ENCODE measurements around the gene PRUNE2.
A peak's percentile ranks its signal among the peaks of the same experiment; 100 is the strongest.

PRUNE2 gene

DNA sequence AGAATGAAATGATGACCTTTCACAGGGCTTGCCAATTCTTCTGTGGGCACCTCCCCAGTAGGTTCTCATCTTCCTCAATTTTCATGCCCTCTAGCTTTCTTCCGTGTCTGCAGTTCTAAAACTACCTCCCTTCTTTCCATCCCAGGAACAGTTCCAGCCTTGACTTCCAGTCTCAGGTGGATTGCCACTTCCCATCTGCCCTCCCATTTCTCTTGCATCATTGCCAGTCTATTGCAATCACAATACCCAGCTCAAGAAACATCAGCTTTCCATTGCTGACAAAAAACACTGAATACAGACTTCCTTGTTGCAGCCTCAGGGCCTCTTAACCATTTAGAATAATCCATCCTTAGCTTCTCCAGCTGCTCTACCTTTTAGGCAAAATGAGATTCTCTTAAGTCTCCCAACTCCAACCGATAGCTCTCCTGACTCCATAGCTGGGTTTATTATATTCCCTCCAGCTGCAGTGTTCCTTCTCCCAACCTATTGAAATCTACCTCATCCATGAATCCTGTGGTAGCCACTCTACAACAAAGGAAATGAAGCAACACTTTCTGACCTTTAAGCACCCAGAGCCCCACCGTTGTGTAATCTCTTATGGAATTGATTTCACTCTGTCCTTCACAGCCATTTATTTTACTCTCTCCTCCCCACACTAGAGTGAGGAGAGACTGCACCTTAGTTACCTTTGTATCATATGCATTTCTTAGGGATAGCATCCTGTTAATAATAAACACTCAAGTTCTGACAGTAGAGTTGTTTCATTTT, 217.3 kb downstream of the PRUNE2 start:
- DNase-seq = no peak

DNA sequence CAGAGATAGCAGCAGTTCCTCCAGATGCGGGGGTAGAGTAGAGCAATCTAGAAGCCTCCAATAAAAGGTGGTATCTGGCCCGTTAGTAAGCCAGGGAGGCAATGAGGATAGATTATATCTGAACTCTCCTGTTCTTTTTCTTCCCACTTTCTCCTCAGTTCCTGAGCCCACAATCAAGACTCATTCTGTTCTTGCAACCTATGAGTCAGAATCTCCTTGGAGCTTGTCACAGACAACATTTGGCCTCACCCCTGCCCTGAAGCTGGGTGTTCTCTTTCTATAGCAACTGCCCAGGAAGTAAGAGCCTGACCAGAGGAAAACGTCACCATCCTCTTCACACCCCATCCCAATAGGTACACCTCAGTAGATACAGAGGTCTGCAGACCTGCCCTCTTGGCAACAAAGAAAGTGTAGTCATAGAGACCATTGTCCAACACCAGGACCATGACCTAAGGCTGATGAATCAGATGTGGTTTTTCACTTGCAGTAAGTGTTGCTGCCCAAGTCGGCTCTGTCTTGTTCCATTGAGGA, 218.0 kb downstream of the PRUNE2 start:
- DNase-seq = peak; percentile 12

DNA sequence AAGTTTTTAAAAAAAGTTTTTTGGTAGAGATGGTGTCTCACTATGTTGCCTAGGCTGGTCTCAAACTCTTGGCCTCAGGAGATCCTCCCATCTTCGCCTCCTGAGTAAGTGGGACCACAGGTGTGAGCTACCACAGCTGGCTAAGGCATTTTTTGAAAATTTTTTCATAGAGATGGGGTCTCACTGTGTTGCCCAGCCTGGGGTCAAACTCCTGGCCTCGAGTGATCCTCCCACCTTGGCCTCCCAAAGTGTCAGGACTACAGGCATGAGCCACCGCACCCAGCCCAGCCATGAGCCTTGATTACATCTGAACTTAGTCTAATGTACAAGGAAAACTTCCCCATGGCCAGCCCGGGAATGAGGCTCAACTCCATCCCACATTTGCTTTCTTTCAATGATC, 219.2 kb downstream of the PRUNE2 start:
- DNase-seq = no peak

DNA sequence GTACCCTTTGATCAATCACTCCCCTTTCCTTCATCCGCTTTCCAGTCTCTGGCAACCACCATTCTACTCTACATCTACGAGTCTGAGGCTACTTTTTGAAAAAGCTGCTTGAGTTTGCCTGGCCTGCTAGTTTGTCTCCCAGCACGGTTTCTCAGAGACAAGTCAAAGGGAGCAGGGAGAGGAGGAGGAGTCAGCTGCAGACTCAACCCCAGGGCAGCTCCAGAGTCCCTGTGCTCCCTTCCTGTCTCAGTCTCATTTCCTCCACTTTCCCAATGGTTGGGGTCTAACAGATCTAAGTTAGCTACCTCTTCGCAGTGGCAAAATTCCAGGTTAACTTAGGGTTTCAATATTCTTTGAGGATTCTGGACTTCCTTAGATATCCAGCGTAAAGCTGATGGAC, 221.7 kb downstream of the PRUNE2 start:
- DNase-seq = no peak

DNA sequence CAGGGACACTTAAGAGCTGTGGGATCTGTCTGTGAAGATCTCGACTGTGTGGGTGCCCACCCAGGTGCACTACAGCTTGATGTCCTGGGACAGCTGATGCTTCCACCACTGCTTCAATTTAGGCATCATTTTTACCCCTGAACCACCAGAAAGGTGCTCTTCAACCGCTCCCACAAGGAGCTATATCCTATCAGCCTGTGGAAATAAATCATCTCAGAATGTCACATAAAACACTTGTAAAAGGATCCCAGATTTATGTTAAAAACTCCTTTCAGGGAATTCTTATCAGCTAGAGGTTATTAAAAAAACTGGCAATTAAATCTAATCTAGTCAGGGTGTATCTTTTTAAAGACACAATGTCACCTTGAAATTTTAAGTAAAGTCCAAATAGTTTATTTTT, 224.4 kb downstream of the PRUNE2 start:
- DNase-seq = no peak

DNA sequence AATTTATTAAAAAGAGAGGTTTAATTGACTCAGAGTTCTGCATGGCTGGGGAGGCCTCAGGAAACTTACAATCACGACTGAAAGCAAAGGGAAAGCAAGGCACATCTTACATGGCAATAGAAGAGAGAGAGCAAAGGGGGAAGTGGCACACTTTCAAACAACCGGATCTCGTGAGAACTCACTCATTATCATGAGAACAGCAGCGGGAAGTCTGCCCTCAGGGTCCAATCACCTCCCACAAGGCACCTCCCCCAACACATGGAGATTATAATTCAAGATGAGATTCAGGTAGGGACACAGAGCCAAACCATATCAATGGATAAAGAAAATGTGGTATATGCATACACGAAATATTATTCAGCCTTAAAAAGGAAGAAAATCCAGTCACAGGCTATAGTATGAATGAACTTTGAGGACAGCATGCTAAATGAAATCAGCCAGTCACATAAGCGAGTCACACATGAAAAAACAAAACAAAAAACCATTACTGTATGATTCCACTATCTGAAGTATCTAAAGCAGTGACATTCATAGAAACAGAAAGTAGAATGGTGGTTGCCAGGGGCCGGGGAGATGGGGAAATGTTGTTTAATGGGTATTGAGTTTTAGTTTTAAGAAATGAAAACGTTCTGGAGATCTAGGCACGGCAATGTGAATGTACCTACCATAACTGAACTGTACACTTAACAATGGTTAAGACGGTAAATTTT, 225.0 kb downstream of the PRUNE2 start:
- peak; percentile 37 for DNase-seq

DNA sequence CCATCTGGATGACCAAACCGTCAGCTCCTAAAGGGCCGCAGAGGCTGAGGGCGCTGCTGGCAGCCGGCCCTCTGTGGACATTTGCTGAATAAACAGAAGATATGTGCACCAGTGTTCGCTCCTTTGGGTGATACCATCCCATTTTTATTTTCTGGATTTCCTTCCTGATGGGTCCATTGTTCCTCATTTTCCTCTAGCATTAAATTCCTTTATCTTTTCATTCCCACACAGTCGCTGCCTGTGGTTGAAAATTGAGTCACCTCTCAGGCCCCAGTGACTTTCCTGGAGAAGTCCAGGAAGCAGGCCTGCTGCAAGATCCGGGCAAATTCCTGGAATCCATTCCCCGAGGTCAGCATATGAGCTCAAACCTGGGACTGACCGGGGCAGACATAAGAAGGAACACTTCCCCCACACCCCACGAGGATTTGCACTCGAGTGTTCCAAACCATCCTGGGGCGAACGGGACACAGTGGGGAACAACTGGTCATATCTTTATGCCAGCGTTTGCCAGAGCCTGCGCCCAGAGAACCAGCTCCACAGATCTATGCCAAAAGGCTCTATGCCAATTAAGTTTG, 228.3 kb downstream of the PRUNE2 start:
- DNase-seq = no peak

DNA sequence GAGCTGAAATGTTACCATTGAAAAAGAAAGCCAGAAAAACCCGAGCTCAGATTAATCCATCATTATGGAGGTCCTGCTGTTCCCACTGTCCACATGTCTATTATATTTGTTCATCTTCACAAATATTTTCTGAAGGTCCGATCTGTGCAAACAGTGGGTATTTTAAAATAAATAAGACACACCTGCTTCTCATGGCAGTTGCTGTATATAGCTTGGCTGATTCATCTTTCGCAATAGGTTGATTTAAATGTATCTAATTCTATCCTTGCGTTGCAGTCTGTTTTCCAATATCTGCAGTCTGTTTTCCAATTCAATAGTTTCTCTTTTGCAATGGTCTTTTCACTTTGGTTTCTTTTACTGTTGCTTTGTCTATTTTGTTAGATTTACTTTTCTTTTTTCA, 229.1 kb downstream of the PRUNE2 start:
- no peak for DNase-seq

DNA sequence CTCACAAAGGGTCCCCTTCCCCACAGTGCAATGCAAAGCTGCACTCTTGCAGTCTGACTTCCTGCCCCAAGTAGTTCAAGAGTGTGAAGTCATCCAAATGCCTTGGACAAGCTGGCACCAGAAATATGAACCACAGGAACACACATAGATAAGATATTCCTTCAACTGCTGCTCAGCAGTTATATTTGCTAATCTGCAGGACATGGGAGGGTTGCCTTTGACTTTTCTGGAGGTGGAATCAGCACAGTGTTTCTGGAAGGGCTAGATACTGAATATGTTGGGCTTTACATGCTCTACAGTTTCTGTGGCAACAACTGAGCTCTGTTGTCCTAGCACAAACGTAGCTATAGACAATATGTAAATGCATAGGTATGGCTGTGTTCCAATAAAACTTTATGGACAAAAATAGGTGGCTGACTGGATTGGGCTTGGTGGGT, 238.4 kb downstream of the PRUNE2 start:
- no peak for DNase-seq

DNA sequence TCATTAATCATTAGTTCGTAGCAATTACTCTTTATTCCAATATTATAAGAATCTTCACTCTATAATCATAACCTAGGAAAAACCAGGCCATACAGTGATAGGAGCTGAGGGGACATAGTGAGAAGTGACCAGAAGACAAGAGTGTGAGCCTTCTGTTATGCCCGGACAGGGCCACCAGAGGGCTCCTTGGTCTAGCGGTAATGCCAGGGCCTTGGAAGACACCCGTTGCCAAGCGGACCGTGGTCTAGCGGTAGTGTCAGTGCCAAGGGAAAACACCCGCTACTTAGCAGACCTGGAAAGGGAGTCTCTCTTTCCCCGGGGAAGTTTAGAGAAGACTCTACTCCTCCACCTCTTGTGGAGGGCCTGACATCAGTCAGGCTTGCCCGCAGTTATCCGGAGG, 239.9 kb downstream of the PRUNE2 start:
- DNase-seq = peak; percentile 25

DNA sequence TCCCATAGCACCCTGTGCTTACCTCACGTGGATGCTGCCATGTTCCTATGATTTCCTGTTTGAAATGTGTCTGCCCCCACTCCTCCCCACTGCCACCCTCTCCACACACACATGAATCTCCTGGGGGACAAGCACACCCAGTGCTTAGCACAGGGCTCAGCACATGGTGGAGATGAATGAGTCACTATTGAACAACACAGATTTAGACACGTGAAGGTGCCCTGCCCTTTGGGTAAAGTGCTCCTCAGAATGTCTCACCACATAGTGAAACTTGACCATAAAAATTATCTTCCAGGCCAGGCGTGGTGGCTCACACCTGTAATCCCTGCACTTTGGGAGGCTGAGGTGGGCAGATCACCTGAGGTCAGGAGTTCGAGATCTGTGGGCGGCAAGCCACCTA, 240.5 kb downstream of the PRUNE2 start:
- no peak for DNase-seq

DNA sequence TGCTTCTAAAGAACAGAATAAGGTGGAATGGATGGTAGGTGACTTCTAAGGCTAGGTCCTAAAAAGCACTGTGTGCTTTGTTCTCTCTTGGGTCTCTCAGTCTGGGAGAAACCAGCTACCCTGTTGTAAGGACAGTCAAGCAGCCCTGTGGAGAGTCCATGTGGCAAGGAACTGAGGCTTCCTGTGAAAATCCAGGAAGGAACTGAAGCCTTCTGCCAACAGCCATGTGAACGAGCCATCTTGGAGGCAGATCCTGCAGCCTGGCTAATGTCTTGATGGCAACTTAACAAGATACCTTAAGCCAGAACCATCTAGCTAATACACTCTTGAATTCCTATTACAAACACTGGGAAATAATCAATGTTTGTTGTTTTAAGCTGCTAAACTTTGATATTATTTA, 241.8 kb downstream of the PRUNE2 start:
- DNase-seq = no peak

DNA sequence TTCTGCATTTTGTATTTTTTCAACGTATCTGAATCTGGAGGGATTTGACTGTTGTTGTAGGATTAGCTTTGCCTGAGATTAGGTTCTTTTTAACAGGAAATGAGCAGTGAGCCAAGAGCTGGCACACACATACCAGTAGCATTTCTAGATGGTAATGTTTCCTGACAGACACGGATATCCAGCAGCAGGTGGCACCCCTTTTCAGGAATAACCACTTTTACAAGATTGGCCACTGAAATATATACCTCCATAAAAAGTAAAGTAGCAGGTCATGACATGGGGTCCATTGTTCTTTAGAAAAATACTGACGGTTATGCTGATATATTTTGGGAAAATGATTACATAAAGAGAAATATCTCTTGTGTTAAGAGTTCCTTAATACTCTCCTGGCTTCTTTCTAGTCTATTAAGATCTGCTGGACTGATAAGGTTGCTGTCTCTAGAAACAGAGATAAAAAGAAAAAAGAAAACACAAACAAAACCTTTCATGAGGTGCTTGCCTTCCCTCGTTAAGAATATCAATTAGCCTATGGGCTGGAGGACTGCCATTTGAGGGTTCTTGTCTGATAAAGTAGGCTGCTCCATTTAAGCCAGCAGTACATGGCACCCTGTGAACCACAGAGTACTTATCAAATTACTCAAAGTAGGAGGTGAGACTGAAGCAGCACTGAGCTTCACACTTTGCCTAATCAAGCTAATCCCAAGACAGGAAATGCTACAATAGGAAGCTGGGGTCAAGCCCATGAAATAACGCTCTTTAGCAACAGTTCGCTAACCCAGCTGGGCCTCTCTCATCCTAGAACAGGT, 243.2 kb downstream of the PRUNE2 start:
- DNase-seq = no peak

DNA sequence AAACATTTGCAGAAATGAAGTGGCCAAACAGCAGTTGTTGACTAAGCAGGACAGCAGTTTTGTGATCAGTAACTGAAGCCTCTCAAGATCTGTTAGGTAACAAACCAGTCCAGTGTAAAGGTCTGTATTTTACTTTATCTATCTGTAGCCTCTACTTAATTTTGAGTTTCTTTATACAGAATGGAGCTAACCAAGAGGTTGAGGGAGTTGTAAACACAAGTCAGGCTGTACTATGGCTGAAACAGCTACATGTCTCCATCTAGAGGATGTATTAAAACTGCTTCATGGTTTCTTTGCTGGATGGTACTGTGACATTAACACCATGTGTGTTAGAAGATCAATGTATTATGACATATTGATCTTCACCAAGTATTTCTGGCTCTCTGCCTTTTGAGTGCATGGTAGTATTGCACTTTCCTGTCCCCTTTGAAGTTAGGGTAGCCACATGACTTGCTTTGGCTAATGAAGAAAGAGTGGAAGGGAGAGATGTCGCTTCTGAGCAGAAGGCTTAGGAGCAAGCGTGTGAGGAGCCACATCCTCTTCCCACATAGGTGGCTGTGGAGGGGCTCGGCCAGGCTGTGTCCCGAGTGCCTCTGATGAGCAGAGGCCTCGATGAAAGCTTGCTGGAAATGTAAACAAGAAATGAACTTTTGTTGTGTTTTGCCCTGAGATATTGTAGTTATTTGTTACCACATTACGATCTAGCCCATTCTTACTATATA, 247.2 kb downstream of the PRUNE2 start:
- no peak for DNase-seq

DNA sequence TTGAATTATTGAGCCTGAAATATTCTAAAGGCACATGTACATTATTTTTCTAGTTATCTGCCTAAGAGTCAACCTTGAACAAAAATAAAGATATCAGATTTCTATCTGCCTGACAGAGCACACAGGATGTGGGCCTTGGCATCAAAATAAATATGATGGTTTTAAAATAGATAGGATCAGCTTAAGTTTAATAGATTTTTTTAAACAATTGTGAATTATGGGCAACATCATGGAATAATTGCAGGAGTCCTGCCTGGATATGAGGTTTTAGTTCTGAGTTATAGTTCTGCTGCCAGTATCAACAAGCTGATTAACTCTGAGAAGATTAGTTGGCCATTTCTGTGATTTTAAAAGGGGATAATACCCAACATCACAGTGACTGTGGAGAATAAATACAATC, 248.6 kb downstream of the PRUNE2 start:
- no peak for DNase-seq

DNA sequence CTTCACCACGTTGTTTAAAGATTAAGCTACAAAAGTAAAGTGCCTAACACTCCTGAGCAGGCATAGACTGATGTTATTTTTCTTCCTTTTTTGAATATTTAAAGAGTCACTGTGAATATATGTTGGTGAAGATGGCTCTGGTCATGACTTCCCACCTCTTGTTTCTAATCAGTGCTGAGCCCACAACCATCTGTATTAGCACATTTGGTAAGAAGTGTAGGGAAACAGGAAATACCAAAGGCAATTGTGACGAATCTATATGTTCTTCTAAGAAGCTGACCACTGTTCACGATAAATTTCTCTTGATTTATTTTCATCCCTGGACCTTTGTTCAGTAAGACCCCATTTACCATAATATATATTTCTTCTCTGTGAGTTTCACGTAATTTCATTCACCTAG, 249.9 kb downstream of the PRUNE2 start:
- DNase-seq = no peak

DNA sequence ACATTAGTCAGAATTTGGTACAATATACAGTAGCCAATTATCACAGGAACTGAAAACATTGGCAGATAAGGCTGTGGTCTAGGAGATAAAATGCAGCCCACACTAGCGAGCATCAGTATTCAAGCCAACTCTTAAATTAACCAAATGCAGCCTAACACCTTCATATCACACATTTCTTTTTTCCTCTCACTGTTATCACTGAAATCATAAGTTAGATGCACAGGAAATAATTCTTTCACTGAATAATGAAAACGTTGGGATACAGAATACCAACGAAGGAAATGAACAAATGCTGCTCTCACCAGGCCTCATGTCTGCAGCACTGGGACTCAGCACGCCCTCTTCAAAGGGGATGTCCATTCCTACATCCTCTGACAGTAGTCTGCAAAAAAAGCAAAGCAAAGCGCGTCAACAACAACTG, 250.8 kb downstream of the PRUNE2 start:
- no peak for DNase-seq

DNA sequence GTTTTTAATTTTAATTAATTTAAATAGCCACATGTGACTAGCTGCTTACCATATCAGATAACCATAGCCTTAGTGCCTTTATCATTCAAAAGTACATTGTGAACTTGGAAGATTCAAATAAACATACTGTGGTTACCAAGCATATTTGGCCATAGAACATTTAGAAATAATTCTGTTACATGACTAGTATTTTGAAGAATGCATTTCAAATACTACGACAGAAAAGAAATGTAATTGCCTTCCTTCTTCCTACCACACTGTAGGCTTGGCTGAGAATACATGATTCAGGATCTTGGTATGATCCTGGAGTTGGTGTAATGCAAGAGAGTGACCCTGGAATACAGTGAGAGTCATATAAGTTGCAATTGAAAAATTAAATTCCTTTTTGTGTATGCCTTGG, 251.3 kb downstream of the PRUNE2 start:
- no peak for DNase-seq

DNA sequence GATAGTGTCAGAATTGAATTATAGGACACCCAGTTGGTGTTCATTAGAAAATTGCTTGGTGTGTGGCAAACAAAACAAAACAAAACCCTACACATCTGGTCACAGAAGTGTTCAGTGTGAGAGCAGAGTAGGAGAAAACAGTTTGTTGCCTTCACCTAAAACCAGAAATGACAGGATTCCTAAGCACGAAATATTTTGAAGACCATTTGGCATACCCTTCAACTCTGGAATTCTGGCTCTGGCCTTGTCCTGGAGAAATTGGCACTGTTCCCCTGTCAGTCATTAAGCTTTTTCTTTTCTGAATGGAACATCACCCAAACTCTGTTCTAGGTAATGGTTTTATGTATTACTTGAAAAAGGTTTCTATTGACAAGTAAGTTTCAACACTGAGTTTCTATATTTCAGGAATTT, 251.9 kb downstream of the PRUNE2 start:
- DNase-seq = no peak

DNA sequence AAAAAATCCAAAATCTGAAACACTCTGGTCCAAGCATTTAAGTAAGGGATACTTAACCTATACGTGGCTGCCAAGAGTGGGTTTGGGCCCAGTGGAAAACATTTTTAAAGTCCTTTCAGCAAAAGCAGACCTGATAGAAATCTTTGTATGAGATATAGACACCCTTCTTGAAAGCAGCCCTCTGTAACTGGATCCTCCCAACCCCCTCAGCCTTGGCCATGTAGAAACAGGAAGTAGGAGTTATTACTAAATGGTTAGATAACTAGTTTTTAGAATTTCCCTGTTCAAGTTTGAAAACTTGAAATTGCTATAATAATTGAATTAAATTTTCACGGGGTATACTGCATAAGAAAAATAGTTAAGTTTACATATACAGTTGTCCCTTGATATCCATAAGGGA, 253.0 kb downstream of the PRUNE2 start:
- no peak for DNase-seq

DNA sequence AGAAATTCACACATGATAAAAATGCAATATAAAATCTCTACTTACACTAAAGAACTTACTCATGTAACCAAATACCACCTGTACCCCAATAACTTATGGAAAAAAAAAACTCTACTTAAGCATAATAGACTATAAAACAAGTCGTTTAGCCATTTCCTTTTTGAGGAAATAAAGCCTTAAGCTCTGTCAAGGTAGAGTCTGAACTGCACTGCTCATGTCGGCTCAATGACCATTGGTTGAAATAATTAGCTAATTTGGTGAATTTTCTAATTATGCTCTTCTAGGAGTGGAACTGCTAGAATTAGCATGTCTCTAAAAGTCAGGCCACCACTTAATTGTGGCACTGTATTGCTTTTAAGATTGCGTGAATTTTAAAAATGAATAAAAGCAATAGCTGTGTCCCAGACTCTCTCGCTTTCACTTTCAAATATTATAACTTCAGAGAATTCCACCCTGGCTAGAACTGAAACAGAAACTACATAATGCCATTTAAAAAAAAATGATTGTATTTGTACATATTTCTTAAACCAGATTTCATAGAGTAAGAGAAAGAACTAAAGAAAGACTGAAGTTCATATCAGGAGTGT, 254.7 kb downstream of the PRUNE2 start:
- DNase-seq = no peak

DNA sequence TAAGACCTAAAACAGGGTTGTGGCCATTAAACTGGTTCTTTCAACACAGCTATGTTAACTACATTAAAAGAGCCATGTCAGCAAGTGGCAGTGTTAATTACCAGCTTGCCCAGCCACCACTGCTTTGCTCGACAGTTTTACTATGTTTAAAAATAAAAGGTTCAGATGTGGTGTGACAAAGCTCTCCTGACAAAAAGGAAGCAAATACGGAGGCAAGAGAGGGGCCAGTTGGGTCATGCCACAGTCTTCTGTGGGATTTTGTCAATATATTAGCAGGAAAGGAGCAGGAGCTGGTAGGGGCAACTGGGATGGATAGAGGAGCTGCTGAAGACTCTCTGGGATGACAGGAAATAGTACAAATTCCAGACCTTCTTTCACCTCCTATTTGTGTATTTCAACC, 255.2 kb downstream of the PRUNE2 start:
- no peak for DNase-seq
